ENCODE data around the gene SLC35D3.
A peak's percentile ranks its signal among the peaks of the same experiment; 100 is the strongest.
"Not testable (repeated sequence)": the region's sequence is repeated elsewhere in the genome, so short reads cannot be mapped to it uniquely, and the experiment has no call there.

The SLC35D3 gene

DNA sequence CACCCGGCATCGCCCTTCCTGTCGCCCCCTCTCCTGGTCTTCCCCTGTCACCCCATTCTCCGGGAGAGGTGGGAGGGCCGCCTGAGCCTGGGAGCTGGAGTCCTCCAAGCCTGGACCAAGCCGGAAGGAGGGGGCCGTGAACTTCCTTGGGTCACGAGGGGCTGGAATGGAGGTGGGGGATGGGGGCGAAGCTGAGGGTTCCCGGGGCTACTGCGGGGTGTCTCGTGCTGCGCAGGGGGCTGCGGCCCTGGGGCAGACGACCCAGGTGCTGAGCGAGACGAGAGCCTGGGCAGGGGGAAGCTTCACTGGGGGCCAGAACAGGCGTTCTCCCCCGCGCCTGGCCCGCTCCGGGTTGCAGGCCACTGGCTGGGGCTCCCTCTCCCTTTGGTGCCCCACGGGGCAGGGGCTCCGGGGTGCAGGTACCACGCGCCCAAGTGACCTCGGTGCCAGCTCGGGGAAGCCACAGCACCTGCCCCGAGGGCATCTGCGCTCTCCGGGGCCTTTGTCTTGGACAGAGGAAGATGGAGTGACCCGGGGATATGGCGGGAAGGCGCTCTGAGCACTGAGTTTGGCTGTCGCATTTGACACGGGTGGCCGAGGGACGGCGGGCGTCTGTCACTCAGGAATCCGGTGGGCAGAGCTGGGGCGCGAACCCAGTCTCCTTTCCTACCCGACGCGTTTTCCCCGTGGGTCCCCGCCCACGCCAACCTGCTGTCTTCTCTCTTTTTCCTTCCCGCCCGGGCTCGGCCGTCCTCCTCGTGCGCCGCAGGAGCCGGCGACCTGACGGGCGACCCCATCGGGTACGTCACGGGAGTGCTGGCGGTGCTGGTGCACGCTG lies 1.2 kb downstream of the SLC35D3 start:
- no peak for DNase-seq

GRCh38 chr6:136923954-136924673 lies 2.0 kb downstream of the SLC35D3 start:
- DNase-seq, result no peak

DNA sequence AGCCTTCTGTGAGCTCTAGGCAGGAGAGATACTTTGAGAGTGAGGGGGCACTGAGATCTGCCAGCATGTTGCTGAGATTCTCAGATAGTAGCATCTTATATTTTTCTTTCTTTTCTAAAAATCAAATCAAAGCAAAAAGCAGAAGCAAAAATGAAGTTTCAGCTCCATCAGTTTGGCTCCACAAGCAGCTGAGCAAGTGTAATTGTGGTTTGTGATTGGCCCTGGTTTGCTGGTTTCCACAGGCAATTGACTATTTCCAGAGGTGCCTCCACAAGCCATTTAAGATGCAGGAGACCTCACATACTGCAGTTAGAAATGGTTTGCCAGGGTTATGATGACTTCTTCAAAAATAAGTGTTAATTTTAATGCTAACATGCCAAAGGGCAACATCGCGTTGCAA lies 4.3 kb downstream of the SLC35D3 start:
- no peak for DNase-seq

- DNase-seq, result no peak
Observed at GRCh38 chr6:136927292-136927691, 5.2 kb downstream of the SLC35D3 start.

DNA sequence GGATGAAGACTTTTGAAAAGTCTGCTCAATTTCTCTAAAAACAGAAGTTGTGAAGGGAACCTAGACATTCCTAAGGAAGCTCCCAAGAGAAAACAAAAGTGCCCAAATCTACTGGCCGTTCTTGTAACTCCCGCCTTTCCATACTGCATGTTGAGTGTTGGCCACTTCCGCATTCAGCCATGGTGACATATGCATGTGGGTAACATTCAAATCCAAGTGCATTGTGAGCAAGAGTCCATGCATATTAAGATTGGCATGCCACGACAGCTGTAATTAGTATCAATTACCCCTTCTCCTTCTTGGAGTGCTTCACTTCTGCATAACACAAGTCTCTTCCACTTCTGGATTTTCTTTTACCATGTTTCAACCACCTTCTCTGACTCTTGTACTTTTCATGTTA lies 8.4 kb downstream of the SLC35D3 start:
- no peak for DNase-seq

GRCh38 chr6:136932599-136932998 lies 10.5 kb downstream of the SLC35D3 start:
- no peak for DNase-seq

GRCh38 chr6:136945072-136945471 lies 23.0 kb downstream of the SLC35D3 start:
- no peak for DNase-seq

GRCh38 chr6:136945711-136946121 lies 23.6 kb downstream of the SLC35D3 start:
- DNase-seq, result no peak

DNA sequence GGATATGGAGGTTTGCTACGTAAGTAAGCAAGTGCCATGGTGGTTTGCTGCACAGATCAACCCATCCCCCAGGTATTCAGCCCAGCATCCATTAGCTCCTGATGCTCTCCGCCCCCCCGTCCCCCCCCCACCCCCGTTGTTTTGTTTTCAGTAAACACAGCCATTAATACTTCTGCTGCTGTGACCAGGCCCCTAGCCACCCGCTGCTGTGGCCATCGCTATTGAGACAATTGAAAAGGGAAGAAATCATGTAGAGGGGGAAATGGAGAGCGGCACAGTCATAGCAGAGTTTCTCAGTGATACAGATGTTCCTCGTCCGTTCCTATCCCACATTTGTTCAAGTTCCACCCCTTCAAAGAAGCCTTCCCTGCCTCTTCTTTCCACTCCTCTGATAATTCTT lies 24.9 kb downstream of the SLC35D3 start:
- DNase-seq, result no peak

GRCh38 chr6:136949957-136950356 lies 27.9 kb downstream of the SLC35D3 start:
- DNase-seq, result not testable (repeated sequence)

DNA sequence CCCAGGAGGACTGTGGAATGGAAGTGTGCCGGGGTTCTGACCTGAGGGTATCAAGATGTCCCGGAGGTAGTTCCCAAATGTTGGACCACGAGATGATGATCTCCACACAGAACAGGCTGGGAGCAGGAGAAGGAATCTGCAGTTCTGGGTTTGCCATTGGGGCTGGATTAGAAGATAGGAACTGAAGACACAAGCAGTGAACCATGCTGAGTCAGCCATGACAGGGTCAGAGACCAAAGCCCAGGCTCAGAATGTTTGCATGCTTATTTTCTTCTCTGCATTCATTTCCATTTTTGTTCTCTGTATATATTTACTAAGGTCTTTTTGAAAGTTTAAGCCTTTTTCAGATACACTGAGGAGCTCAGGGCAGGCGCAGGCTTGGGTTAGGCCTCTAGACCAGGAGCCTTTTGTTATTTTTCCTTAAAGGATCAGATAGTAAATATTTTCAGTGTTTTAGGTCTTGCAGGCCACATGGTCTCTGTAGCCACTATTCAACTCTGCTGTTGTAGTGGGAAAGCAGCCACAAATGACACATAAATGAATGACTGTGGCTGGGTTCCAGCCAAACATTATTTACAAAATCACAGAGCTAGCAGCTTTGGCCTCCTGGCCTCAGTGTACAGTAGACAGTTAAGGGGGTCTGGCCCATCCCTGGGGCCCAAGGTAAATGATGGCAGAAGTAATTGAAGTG lies 28.5 kb downstream of the SLC35D3 start:
- peak; percentile 22 for DNase-seq

GRCh38 chr6:136952714-136953260 lies 30.7 kb downstream of the SLC35D3 start:
- no peak for DNase-seq

- DNase-seq, result no peak
Observed at GRCh38 chr6:136955123-136955522, 33.0 kb downstream of the SLC35D3 start.

GRCh38 chr6:136956590-136957544 lies 34.8 kb downstream of the SLC35D3 start:
- DNase-seq, result no peak

DNA sequence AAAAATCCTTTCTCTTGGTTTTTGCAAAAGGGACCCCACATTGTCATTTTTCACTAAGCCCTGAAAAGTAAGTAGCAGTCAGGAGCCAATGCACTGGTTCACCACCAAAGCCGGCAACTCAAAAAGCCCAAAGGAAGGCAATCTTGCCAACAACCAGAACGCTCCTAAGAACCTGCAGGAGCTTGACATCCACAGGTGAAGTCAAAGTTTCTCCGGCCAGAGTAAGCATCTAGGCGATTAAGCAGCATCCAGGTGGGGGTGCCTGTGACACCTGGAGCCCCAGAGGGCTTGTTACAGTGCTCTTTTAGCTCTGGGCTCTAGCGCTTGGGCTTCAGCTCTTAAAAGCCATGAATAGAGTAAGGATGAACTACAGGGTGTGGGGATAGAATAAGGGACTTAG lies 36.1 kb downstream of the SLC35D3 start:
- no peak for DNase-seq

GRCh38 chr6:136959471-136959891 lies 37.4 kb downstream of the SLC35D3 start:
- DNase-seq, result no peak

DNA sequence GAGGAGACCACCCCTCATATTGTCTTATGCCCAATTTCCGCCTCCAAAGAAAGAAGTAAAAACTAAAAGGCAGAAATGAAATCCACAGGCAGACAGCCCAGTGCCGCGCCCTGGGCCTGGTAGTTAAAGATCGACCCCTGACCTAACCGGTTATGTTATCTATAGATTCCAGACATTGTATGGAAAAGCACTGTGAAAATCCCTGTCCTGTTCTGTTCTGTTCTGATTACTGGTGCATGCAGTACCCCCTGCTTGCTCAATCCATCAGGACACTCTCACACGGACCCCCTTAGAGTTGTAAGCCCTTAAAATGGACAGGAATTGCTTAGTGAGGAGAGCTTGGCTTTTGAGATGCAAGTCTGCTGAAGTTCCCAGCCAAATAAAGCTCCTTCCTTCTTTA lies 37.8 kb downstream of the SLC35D3 start:
- DNase-seq, result not testable (repeated sequence)

DNA sequence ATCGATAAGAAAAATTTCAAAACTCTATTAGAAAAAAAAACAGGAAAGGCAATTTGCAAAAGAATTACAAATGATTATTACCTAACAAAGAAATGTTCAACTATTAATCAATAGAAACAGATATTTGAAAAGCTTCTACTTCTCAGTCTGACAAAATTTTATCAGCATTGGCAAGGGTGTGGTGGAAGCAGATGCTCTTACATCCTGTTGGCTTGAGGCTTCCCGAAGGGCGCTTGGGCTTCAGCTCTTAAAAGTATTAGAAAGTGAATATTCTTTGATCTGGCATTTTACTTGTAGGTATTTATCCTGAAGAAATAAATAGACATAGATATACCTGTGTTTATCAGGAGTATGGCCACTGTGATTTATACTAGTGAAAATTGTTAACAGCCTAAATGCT lies 38.7 kb downstream of the SLC35D3 start:
- DNase-seq, result no peak

- DNase-seq, result no peak
Observed at GRCh38 chr6:136961848-136962247, 39.7 kb downstream of the SLC35D3 start.

- no peak for DNase-seq
Observed at GRCh38 chr6:136962661-136963060, 40.6 kb downstream of the SLC35D3 start.

DNA sequence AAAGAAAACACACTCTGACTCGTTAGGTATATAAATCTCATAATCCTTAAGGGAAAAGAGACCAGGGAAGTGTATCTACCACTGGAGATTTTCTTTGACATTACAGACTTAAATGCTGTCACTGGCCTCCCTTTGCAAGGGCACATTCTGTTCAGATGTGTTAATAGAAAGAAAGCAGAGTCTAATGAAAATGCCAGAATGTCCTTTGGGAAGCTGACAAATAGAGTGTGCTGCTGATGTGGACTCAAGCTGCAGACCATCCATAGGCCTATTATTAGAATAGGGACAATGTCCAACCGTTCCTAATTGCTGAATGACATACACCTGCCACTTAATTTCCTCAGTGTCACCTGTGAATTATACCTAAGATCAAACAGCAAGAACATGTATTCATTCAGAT lies 41.2 kb downstream of the SLC35D3 start:
- DNase-seq, result no peak

- DNase-seq, result no peak
Observed at GRCh38 chr6:136964398-136964797, 42.3 kb downstream of the SLC35D3 start.
